Liver (tissue), 9 donors: ENCODE results near the gene ADM5. TPM values are rescaled to one million over a fixed set of nuclear protein-coding genes. Genes with fewer than 3 reads are reported as not detected.
A peak's percentile ranks its signal among the peaks of the same experiment; 100 is the strongest.

ENCODE experiments used
- DNase-seq: peaks from one replicate; pipeline ENCODE4 v3.0.0-alpha.2; 2017; ENCODE audit warnings: low spot score
- H3K27ac ChIP-seq, 2 donors: one replicate each; pipeline ENCODE4 v1.7.0; 2013; ENCODE audit warnings: inconsistent platforms in 2 of 2, low read length in 2 of 2, control low read depth in 1 of 2, low read depth in 1 of 2, mild to moderate bottlenecking in 1 of 2
- H3K27me3 ChIP-seq, 4 donors: one replicate each; pipeline versions ENCODE4 v1.6.1 to v1.7.0; 2013; ENCODE audit warnings: low read length in 3 of 4, inconsistent platforms in 1 of 4, mild to moderate bottlenecking in 1 of 4, moderate library complexity in 1 of 4; ENCODE audit not compliant: control insufficient read depth in 4 of 4, insufficient read depth in 4 of 4
- H3K36me3 ChIP-seq, 4 donors: one replicate each; pipeline versions ENCODE4 v1.6.1 to v1.7.0; 2013; ENCODE audit warnings: low read length in 3 of 4, mild to moderate bottlenecking in 3 of 4, low read depth in 1 of 4, moderate library complexity in 1 of 4; ENCODE audit not compliant: control insufficient read depth in 4 of 4, insufficient read depth in 3 of 4
- H3K4me1 ChIP-seq, 4 donors: one replicate each; pipeline versions ENCODE4 v1.6.1 to v1.7.0; 2013; ENCODE audit warnings: low read length in 3 of 4, mild to moderate bottlenecking in 3 of 4, moderate library complexity in 1 of 4; ENCODE audit not compliant: control insufficient read depth in 4 of 4, insufficient read depth in 4 of 4
- H3K4me3 ChIP-seq, 3 donors: one replicate each; pipeline versions ENCODE4 v1.6.1 to v1.7.0; 2013; ENCODE audit warnings: low read length in 3 of 3, control low read depth in 1 of 3, low read depth in 1 of 3, mild to moderate bottlenecking in 1 of 3
- H3K9ac ChIP-seq, 2 donors: one replicate each; pipeline ENCODE4 v1.7.0; 2013; ENCODE audit warnings: low read length in 2 of 2, mild to moderate bottlenecking in 2 of 2, moderate library complexity in 2 of 2, control low read depth in 1 of 2, low read depth in 1 of 2
- H3K9me3 ChIP-seq, 4 donors: one replicate each; pipeline versions ENCODE4 v1.6.1 to v1.7.0; 2013; ENCODE audit warnings: low read length in 3 of 4; ENCODE audit not compliant: control insufficient read depth in 4 of 4
- EGR1 ChIP-seq, 2 donors: IDR thresholded peaks; 2 replicates each; pipeline ENCODE4 v1.6.1; 2016 to 2018; ENCODE audit warnings: antibody characterized with exemption in 2 of 2, low read depth in 2 of 2
- FOXA1 ChIP-seq: IDR thresholded peaks from 2 replicates; pipeline ENCODE4 v1.6.1; 2016; ENCODE audit warnings: antibody characterized with exemption
- FOXA2 ChIP-seq: IDR thresholded peaks from 2 replicates; pipeline ENCODE4 v1.6.1; 2016; ENCODE audit warnings: antibody characterized with exemption
- GABPA ChIP-seq, 2 donors: IDR thresholded peaks in 1 of 2; conservative IDR thresholded peaks in 1 of 2; 2 replicates each; pipeline ENCODE4 v1.6.1; 2016; ENCODE audit warnings: antibody characterized with exemption in 2 of 2, mild to moderate bottlenecking in 1 of 2, moderate library complexity in 1 of 2
- HNF4A ChIP-seq, 2 donors: conservative IDR thresholded peaks; 2 replicates each; pipeline ENCODE4 v1.6.1; 2016; ENCODE audit warnings: antibody characterized with exemption in 2 of 2, mild to moderate bottlenecking in 2 of 2
- HNF4G ChIP-seq: IDR thresholded peaks from 2 replicates; pipeline ENCODE4 v1.6.1; 2016; ENCODE audit warnings: antibody characterized with exemption
- JUND ChIP-seq, 2 donors: IDR thresholded peaks; 2 replicates each; pipeline ENCODE4 v1.6.1; 2016; ENCODE audit warnings: antibody characterized with exemption in 2 of 2
- NR2F2 ChIP-seq: IDR thresholded peaks from 2 replicates; pipeline ENCODE4 v1.6.1; 2016; ENCODE audit warnings: antibody characterized with exemption
- RAD21 ChIP-seq, 2 donors: IDR thresholded peaks; 2 replicates each; pipeline ENCODE4 v1.6.1; 2016; ENCODE audit warnings: antibody characterized with exemption in 2 of 2, mild to moderate bottlenecking in 2 of 2
- RXRA ChIP-seq, 2 donors: IDR thresholded peaks; 2 replicates each; pipeline ENCODE4 v1.6.1; 2017 to 2018; ENCODE audit warnings: antibody characterized with exemption in 2 of 2, mild to moderate bottlenecking in 1 of 2
- SP1 ChIP-seq: IDR thresholded peaks from 2 replicates; pipeline ENCODE4 v1.6.1; 2018; ENCODE audit warnings: antibody characterized with exemption, mild to moderate bottlenecking
- TAF1 ChIP-seq: conservative IDR thresholded peaks from 2 replicates; pipeline ENCODE4 v1.6.1; 2016; ENCODE audit warnings: antibody characterized with exemption, mild to moderate bottlenecking
- YY1 ChIP-seq: IDR thresholded peaks from 2 replicates; pipeline ENCODE4 v1.6.1; 2016; ENCODE audit warnings: antibody characterized with exemption, mild to moderate bottlenecking
- WGBS: extraction: QIAGEN DNeasy Blood & Tissue Kit; methylation state at CpG from one replicate; pipeline ENCODE4 v1.1.7; 2013; 5-methylcytosine and 5-hydroxymethylcytosine counted together
- polyA plus RNA-seq, 2 donors: library from polyadenylated mRNA; stranded (reverse) in 1 of 2; unstranded in 1 of 2; fragments of 200-250 nt in 1 of 2; fragments of >200 nt in 1 of 2; fragmentation: Nextera tagmentation in 1 of 2; extraction: Ambion mirVana in 1 of 2; gene quantifications; one replicate each; pipeline versions ENCODE4 v1.2.1 to v1.2.3, GENCODE V29; 2013 to 2015
- total RNA-seq, 2 donors: library from RNA; depleted of rRNA; stranded (reverse); fragments of >200 nt; gene quantifications; one replicate each; pipeline ENCODE4 v1.2.3, GENCODE V29; 2014
- TF ChIP-seq, protein P1 (sequence below): fragments of 150-350 bp; IDR thresholded peaks from 2 replicates; pipeline ENCODE4 v1.5.1; 2017; ENCODE audit warnings: improper control_type of control experiment, low read depth, low read length; ENCODE audit not compliant: missing input control
- TF ChIP-seq, protein P2 (sequence below): IDR thresholded peaks from 2 replicates; pipeline ENCODE4 v1.6.1; 2016; ENCODE audit warnings: antibody characterized with exemption
- TF ChIP-seq, protein P3 (sequence below): IDR thresholded peaks from 2 replicates; pipeline ENCODE4 v1.6.1; 2016; ENCODE audit warnings: antibody characterized with exemption, mild to moderate bottlenecking
- TF ChIP-seq, protein P4 (sequence below): IDR thresholded peaks from 2 replicates; pipeline ENCODE4 v1.6.1; 2016; ENCODE audit warnings: antibody characterized with exemption
- TF ChIP-seq, protein P5 (sequence below): IDR thresholded peaks from 2 replicates; pipeline ENCODE4 v1.6.1; 2016; ENCODE audit warnings: antibody characterized with exemption
- donor health status: healthy.
- donor health status: healthy.
- donor health status: healthy.
- donor health status: healthy.
- donor health status: healthy.

ADM5 gene
- total and polyA plus RNA-seq, 4 donors, result 0.11 to 0.84 (median 0.26) TPM

DNA sequence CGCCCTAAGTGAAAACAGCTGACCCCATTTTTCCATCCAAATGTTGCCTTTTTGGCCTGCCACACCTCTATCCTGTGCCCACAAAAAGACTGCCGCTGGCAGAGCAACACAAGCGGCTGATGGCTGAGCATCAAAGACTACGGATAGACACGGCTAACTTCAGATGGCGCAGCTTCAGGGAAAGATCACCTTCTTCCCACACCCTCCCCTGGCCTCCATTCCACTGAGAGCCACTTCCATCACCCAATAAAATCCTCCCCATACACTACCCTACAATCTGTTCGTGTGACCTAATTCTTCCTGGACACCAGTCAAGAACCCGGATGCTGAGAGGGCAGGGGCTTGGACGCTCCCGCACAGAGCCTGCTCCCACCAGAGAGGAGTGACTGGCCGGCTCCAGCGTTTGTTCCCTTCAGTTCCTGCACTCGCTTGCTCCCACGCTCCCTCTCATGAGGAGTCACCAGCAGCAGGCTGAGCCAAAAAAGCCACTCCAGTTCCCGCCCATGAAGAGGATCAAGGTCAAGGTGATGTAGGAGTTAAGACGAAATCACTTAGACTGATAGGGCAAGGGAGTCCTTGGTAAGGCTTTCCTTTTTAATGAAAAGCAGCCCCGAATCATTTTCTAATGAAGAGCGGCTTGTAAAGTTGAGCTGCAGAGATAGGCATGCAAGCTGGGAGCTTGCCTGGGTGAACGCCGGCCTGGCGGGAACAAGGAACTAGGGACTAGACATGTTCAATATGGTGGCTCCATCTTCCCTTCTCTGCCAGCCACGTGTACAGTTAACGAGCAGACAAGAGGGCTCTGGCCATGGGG is 38.0 kb downstream of the ADM5 start:
- TF ChIP-seq NR2F2, result peak; percentile 34
- TF ChIP-seq, protein P1, sequence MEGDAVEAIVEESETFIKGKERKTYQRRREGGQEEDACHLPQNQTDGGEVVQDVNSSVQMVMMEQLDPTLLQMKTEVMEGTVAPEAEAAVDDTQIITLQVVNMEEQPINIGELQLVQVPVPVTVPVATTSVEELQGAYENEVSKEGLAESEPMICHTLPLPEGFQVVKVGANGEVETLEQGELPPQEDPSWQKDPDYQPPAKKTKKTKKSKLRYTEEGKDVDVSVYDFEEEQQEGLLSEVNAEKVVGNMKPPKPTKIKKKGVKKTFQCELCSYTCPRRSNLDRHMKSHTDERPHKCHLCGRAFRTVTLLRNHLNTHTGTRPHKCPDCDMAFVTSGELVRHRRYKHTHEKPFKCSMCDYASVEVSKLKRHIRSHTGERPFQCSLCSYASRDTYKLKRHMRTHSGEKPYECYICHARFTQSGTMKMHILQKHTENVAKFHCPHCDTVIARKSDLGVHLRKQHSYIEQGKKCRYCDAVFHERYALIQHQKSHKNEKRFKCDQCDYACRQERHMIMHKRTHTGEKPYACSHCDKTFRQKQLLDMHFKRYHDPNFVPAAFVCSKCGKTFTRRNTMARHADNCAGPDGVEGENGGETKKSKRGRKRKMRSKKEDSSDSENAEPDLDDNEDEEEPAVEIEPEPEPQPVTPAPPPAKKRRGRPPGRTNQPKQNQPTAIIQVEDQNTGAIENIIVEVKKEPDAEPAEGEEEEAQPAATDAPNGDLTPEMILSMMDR, result no peak
- Histone ChIP-seq H3K27ac (peak overlapping the region; percentile 14 to 50), H3K4me1 (no peaks in the 10 kb centered on the region), H3K9ac (no peak overlapping the region), H3K9me3 (no peaks in the 10 kb centered on the region), H3K36me3 (no peaks in the 10 kb centered on the region), H3K27me3 (no peaks in the 10 kb centered on the region), H3K4me3 (no peak overlapping the region)
- WGBS, result 74% methylated on average over 23 of the region's 23 CpGs
- no peak for DNase-seq

DNA sequence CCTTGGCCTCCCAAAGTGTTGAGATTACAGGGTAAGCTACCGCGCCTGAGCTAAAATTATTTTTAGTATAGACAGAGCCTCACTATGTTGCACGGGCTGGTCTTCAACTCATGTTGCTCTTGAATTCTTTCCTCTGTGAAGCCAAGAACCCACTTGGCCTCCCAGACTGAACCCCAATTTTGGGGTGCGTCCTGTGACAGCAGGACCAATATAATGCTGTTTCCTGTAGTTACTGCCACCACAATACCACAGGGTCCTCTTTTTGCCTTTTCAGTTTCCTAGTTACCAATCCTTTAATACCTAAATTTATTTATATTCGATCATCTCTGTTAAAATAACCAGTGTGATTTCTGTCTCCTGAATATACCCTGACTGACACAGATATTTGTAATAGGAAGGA is 40.8 kb downstream of the ADM5 start:
- 75% methylated on average over 5 of the region's 5 CpGs for WGBS
- no peaks in the 10 kb centered on the region for H3K36me3 ChIP-seq
- no peak for DNase-seq
- H3K9me3 ChIP-seq, result no peaks in the 10 kb centered on the region
- TF ChIP-seq RAD21 (IDR thresholded peaks at IDR 0.05) (no peak), SP1 (no peak), HNF4G (no peak), NR2F2 (no peak), HNF4A (conservative IDR thresholded peaks at IDR 0.05) (no peak), FOXA2 (no peak), TAF1 (no peak), FOXA1 (no peak), JUND (IDR thresholded peaks at IDR 0.05) (no peak), EGR1 (IDR thresholded peaks at IDR 0.05; ENCODE audit: low read depth in 2 of 2) (no peak), YY1 (no peak), RXRA (IDR thresholded peaks at IDR 0.05) (no peak), GABPA (IDR thresholded peaks at IDR 0.05 in 1 of 2, conservative IDR thresholded peaks at IDR 0.05 in 1 of 2) (no peak)
- TF ChIP-seq, protein P2, sequence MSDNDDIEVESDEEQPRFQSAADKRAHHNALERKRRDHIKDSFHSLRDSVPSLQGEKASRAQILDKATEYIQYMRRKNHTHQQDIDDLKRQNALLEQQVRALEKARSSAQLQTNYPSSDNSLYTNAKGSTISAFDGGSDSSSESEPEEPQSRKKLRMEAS, result no peak
- TF ChIP-seq, protein P3, sequence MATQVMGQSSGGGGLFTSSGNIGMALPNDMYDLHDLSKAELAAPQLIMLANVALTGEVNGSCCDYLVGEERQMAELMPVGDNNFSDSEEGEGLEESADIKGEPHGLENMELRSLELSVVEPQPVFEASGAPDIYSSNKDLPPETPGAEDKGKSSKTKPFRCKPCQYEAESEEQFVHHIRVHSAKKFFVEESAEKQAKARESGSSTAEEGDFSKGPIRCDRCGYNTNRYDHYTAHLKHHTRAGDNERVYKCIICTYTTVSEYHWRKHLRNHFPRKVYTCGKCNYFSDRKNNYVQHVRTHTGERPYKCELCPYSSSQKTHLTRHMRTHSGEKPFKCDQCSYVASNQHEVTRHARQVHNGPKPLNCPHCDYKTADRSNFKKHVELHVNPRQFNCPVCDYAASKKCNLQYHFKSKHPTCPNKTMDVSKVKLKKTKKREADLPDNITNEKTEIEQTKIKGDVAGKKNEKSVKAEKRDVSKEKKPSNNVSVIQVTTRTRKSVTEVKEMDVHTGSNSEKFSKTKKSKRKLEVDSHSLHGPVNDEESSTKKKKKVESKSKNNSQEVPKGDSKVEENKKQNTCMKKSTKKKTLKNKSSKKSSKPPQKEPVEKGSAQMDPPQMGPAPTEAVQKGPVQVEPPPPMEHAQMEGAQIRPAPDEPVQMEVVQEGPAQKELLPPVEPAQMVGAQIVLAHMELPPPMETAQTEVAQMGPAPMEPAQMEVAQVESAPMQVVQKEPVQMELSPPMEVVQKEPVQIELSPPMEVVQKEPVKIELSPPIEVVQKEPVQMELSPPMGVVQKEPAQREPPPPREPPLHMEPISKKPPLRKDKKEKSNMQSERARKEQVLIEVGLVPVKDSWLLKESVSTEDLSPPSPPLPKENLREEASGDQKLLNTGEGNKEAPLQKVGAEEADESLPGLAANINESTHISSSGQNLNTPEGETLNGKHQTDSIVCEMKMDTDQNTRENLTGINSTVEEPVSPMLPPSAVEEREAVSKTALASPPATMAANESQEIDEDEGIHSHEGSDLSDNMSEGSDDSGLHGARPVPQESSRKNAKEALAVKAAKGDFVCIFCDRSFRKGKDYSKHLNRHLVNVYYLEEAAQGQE, result no peak
- TF ChIP-seq, protein P4, sequence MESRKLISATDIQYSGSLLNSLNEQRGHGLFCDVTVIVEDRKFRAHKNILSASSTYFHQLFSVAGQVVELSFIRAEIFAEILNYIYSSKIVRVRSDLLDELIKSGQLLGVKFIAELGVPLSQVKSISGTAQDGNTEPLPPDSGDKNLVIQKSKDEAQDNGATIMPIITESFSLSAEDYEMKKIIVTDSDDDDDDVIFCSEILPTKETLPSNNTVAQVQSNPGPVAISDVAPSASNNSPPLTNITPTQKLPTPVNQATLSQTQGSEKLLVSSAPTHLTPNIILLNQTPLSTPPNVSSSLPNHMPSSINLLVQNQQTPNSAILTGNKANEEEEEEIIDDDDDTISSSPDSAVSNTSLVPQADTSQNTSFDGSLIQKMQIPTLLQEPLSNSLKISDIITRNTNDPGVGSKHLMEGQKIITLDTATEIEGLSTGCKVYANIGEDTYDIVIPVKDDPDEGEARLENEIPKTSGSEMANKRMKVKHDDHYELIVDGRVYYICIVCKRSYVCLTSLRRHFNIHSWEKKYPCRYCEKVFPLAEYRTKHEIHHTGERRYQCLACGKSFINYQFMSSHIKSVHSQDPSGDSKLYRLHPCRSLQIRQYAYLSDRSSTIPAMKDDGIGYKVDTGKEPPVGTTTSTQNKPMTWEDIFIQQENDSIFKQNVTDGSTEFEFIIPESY, result no peak
- TF ChIP-seq, protein P1, result no peak
- TF ChIP-seq, protein P5, sequence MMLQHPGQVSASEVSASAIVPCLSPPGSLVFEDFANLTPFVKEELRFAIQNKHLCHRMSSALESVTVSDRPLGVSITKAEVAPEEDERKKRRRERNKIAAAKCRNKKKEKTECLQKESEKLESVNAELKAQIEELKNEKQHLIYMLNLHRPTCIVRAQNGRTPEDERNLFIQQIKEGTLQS, result no peak
- H3K4me3 ChIP-seq, result no peak overlapping the region
- H3K9ac ChIP-seq, result no peak overlapping the region
- no peaks in the 10 kb centered on the region for H3K27me3 ChIP-seq
- no peak overlapping the region for H3K27ac ChIP-seq
- H3K4me1 ChIP-seq, result no peaks in the 10 kb centered on the region
